B cell (primary cell): Measurements from ENCODE around the gene LCN10. TPM values are rescaled to one million over a fixed set of nuclear protein-coding genes. Genes with fewer than 3 reads are reported as not detected.

Source experiments
- ATAC-seq: fragments of 200-7000 bp; cut with Tn5 transposase; one replicate; pipeline ENCODE4 v1.10.0; 2021; ENCODE audit warnings: low read depth, mild to moderate bottlenecking, moderate number of reproducible peaks, moderate library complexity
- CTCF ChIA-PET: fragments of 350-600 bp; sonication (Branson Sonifier 250); formaldehyde crosslinking; loops from one replicate; lab custom pipeline; 2021; ENCODE audit warnings: antibody characterized with exemption, inconsistent platforms; lab: Charles Lee
- POLR2A ChIA-PET: fragments of 350-600 bp; sonication (Branson Sonifier 250); formaldehyde crosslinking; loops from one replicate; lab custom pipeline; 2021; ENCODE audit warnings: antibody characterized with exemption; lab: Charles Lee
- DNase-seq: peaks from one replicate; pipeline ENCODE4 v3.0.0; 2013
- H2AFZ ChIP-seq: 2 replicates; pipeline ENCODE4 v1.6.1; 2012; ENCODE audit warnings: mild to moderate bottlenecking, low read depth, low read length; ENCODE audit not compliant: insufficient read depth, poor library complexity, severe bottlenecking
- H3K27ac ChIP-seq, 2 donors: 1 replicate in 1 of 2; 2 replicates in 1 of 2; pipeline ENCODE4 v1.5.1; 2012 to 2013; ENCODE audit warnings: low read length in 2 of 2, mild to moderate bottlenecking in 2 of 2, moderate library complexity in 1 of 2
- H3K27me3 ChIP-seq, 4 experiments: fragments of 200-600 bp in 1 of 4; sonication (generic) in 1 of 4; replicated peaks in 1 of 4; 1 replicate in 2 of 4; 2 replicates in 2 of 4; pipeline versions ENCODE4 v1.6.1 to v1.7.0; 2013 to 2016; ENCODE audit warnings: low read length in 3 of 4, mild to moderate bottlenecking in 2 of 4, mixed read lengths in 1 of 4, moderate library complexity in 1 of 4; ENCODE audit not compliant: insufficient read depth in 4 of 4, control insufficient read depth in 3 of 4; ENCODE audit errors: control extremely low read depth in 1 of 4
- H3K36me3 ChIP-seq, 2 experiments: replicated peaks in 1 of 2; 1 replicate in 1 of 2; 2 replicates in 1 of 2; pipeline versions ENCODE4 v1.6.1 to v1.7.1; 2013; ENCODE audit warnings: low read length in 1 of 2; ENCODE audit not compliant: insufficient read depth in 2 of 2, control insufficient read depth in 1 of 2; ENCODE audit errors: control extremely low read depth in 1 of 2, extremely low read depth in 1 of 2
- H3K4me1 ChIP-seq, 2 donors: fragments of 200-600 bp in 1 of 2; sonication (generic) in 1 of 2; 1 replicate in 1 of 2; 2 replicates in 1 of 2; pipeline versions ENCODE4 v1.5.1 to v1.6.1; 2013 to 2017; ENCODE audit warnings: low read length in 2 of 2; ENCODE audit not compliant: control insufficient read depth in 2 of 2, insufficient read depth in 2 of 2
- H3K4me2 ChIP-seq: replicated peaks from 2 replicates; pipeline ENCODE3; 2012; ENCODE audit warnings: mild to moderate bottlenecking, low read depth, low read length; ENCODE audit not compliant: poor library complexity, severe bottlenecking
- H3K4me3 ChIP-seq, 5 experiments: fragments of 200-600 bp in 1 of 5; sonication (generic) in 1 of 5; 1 replicate in 3 of 5; 2 replicates in 2 of 5; pipeline versions ENCODE4 v1.5.1 to v1.7.0; 2011 to 2016; ENCODE audit warnings: low read length in 4 of 5, mild to moderate bottlenecking in 4 of 5, low read depth in 2 of 5, control low read depth in 1 of 5, moderate library complexity in 1 of 5; ENCODE audit not compliant: insufficient read depth in 1 of 5; ENCODE audit errors: control extremely low read depth in 1 of 5, extremely low read depth in 1 of 5
- H3K79me2 ChIP-seq: fragments of 200-600 bp; sonication (generic); one replicate; pipeline ENCODE4 v1.6.0; 2016; ENCODE audit warnings: low read length; ENCODE audit not compliant: control insufficient read depth, insufficient read depth
- H3K9ac ChIP-seq: fragments of 200-600 bp; sonication (generic); 2 replicates; pipeline ENCODE4 v1.6.1; 2017; ENCODE audit warnings: mild to moderate bottlenecking, low read length, moderate library complexity
- H3K9me3 ChIP-seq, 3 donors: one replicate each; pipeline versions ENCODE4 v1.6.1 to v1.7.1; 2013; ENCODE audit warnings: low read length in 2 of 3; ENCODE audit not compliant: control insufficient read depth in 2 of 3, insufficient read depth in 1 of 3; ENCODE audit errors: control extremely low read depth in 1 of 3
- H4K20me1 ChIP-seq: 2 replicates; pipeline ENCODE4 v1.6.0; 2012; ENCODE audit warnings: mild to moderate bottlenecking, low read length; ENCODE audit not compliant: insufficient read depth, control insufficient read depth, poor library complexity, severe bottlenecking
- H3K27ac Mint-ChIP-seq: one replicate; pipeline ENCODE4 v1.8.0; 2021; ENCODE audit warnings: mixed read lengths
- H3K27me3 Mint-ChIP-seq: one replicate; pipeline ENCODE4 v1.8.0; 2021; ENCODE audit warnings: mixed read lengths
- H3K4me1 Mint-ChIP-seq: one replicate; pipeline ENCODE4 v1.8.0; 2021; ENCODE audit warnings: mixed read lengths
- H3K4me3 Mint-ChIP-seq: one replicate; pipeline ENCODE4 v1.8.0; 2021; ENCODE audit warnings: mixed read lengths
- H3K9me3 Mint-ChIP-seq: one replicate; pipeline ENCODE4 v1.8.0; 2022; ENCODE audit warnings: mixed read lengths; ENCODE audit not compliant: insufficient read depth
- CTCF ChIP-seq: fragments of 200-600 bp; IDR thresholded peaks from one replicate; pipeline ENCODE4 v1.8.0; 2022; ENCODE audit warnings: antibody characterized with exemption, mild to moderate bottlenecking
- EZH2 ChIP-seq: IDR thresholded peaks from 2 replicates; pipeline ENCODE4 v1.6.1; 2012; ENCODE audit warnings: borderline replicate concordance, low read depth, mild to moderate bottlenecking, moderate library complexity, low read length; ENCODE audit not compliant: insufficient read depth, poor library complexity, severe bottlenecking
- WGBS: methylation state at CpG from one replicate; pipeline ENCODE4 v1.1.5; 2013; ENCODE audit warnings: missing lambda C conversion rate; ENCODE audit not compliant: insufficient coverage; 5-methylcytosine and 5-hydroxymethylcytosine counted together
- intact Hi-C: fragments of 100-400 bp; cut with micrococcal nuclease; formaldehyde crosslinking; loops from one replicate; pipeline ENCODE4 v1.10.0; 2022
- polyA plus RNA-seq: library from polyadenylated mRNA; depleted of rRNA; stranded (reverse); fragments of >200 nt; gene quantifications from 2 replicates; pipeline ENCODE4 v1.2.3, GENCODE V29; 2012
- total RNA-seq, 2 donors: library from RNA; stranded (reverse); fragments of 120-200 nt in 1 of 2; gene quantifications; 1 replicate in 1 of 2; 2 replicates in 1 of 2; pipeline versions ENCODE4 v1.2.3 to v1.2.4, GENCODE V29; 2013 to 2022

Gene LCN10
- total and polyA plus RNA-seq, 2 donors (not counting 1 experiment from before 2014, with no cell fraction given): 76.3 to 93.0 TPM

GRCh38 chr9:136733611-136734010, 9.1 kb downstream of the LCN10 start:
- POLR2A ChIA-PET: no interaction called here
- ATAC-seq: no peak
- H3K4me2 ChIP-seq: no peak overlapping the region
- no peak overlapping the region for H3K9ac ChIP-seq
- WGBS: 97% methylated on average over 12 of the region's 12 CpGs
- intact Hi-C loops: no loop called here
- peaks cover 18% of the 10 kb centered on the region for H3K4me1 Mint-ChIP-seq
- H3K36me3 ChIP-seq: peaks cover 0 to 6% of the 10 kb centered on the region in 2 experiments
- no peak overlapping the region for H3K4me3 ChIP-seq
- no peak overlapping the region for H2AFZ ChIP-seq
- peak overlapping the region; percentile 47 for H3K27ac Mint-ChIP-seq
- no peak for TF ChIP-seq CTCF
- TF ChIP-seq EZH2: no peak
- DNase-seq: no peak
- no peak overlapping the region for H3K27ac ChIP-seq
- H3K27me3 Mint-ChIP-seq: no peaks in the 10 kb centered on the region
- CTCF ChIA-PET: no interaction called here
- no peak overlapping the region for H3K4me3 Mint-ChIP-seq
- no peaks in the 10 kb centered on the region for H3K27me3 ChIP-seq
- peaks cover 5 to 9% of the 10 kb centered on the region in 2 donors for H3K4me1 ChIP-seq
- no peaks in the 10 kb centered on the region for H3K79me2 ChIP-seq
- H3K9me3 ChIP-seq: no peaks in the 10 kb centered on the region
- no peaks in the 10 kb centered on the region for H3K9me3 Mint-ChIP-seq
- peaks cover 5% of the 10 kb centered on the region for H4K20me1 ChIP-seq

- TF ChIP-seq EZH2 (no peak), CTCF (no peak)
- DNase-seq (no peak), ATAC-seq (no peak)
- no peaks in the 10 kb centered on the region for H3K9me3 Mint-ChIP-seq
- no peaks in the 10 kb centered on the region for H3K27me3 Mint-ChIP-seq
- H4K20me1 ChIP-seq: peaks cover 3% of the 10 kb centered on the region
- H3K9ac ChIP-seq: no peak overlapping the region
- H3K4me2 ChIP-seq: no peak overlapping the region
- POLR2A ChIA-PET: interaction anchor here (0.6 kb wide), 2 partner anchors 57 to 501 kb away, joined by 4 to 5 read pairs; no protein-coding TSS in a partner anchor
- H3K9me3 ChIP-seq: no peaks in the 10 kb centered on the region
- H3K79me2 ChIP-seq: peaks cover 3% of the 10 kb centered on the region
- CTCF ChIA-PET: interaction anchor here (0.6 to 1.6 kb wide), 2 partner anchors 23 to 388 kb away, joined by 3 read pairs; no protein-coding TSS in a partner anchor
- H2AFZ ChIP-seq: no peak overlapping the region
- no peak overlapping the region for H3K4me3 ChIP-seq
- peaks cover 18% of the 10 kb centered on the region for H3K4me1 Mint-ChIP-seq
- no peaks in the 10 kb centered on the region for H3K27me3 ChIP-seq
- intact Hi-C loops: no loop called here
- no peaks in the 10 kb centered on the region for H3K36me3 ChIP-seq
- no peak overlapping the region for H3K27ac ChIP-seq
- WGBS: 82% methylated on average over 13 of the region's 16 CpGs
- H3K27ac Mint-ChIP-seq: peak overlapping the region; percentile 26
- H3K4me1 ChIP-seq: peaks cover 5 to 12% of the 10 kb centered on the region in 2 donors
- H3K4me3 Mint-ChIP-seq: no peak overlapping the region
Measured at GRCh38 chr9:136732444-136733178, 10.1 kb downstream of the LCN10 start.
